H1 (cell line): ENCODE results near the gene NBEA. TPM values are rescaled to one million over a fixed set of nuclear protein-coding genes. Genes with fewer than 3 reads are reported as not detected.

Experiments used
- CTCF ChIA-PET: fragments of 300-600 bp; sonication (Branson Sonifier 250); formaldehyde crosslinking; loops from one replicate; lab custom pipeline; 2021; ENCODE audit not compliant: partially characterized antibody; lab: Charles Lee
- POLR2A ChIA-PET: fragments of 300-600 bp; sonication (Branson Sonifier 250); formaldehyde crosslinking; loops from one replicate; lab custom pipeline; 2021; ENCODE audit warnings: inconsistent platforms; ENCODE audit not compliant: partially characterized antibody; lab: Charles Lee
- DNase-seq, 2 experiments: peaks; one replicate each; pipeline versions ENCODE4 v3.0.0 to v3.0.0-alpha.2; 2010 to 2022; ENCODE audit warnings: low spot score in 2 of 2, low read depth in 1 of 2, mixed read lengths in 1 of 2
- FAIRE-seq: peaks from 2 replicates; lab custom pipeline; 2011; peaks lifted over from hg19 to GRCh38; lab: Jason Lieb, UNC
- H2AFZ ChIP-seq: 2 replicates; pipeline ENCODE4 v1.8.1; 2012; ENCODE audit warnings: low read length, inconsistent platforms
- H2AK5ac ChIP-seq: 2 replicates; pipeline ENCODE4 v1.6.1; 2013; ENCODE audit warnings: low read depth, low read length
- H2BK120ac ChIP-seq: replicated peaks from 2 replicates; pipeline ENCODE3; 2013; ENCODE audit warnings: low read depth, low read length, inconsistent platforms
- H2BK12ac ChIP-seq: 2 replicates; pipeline ENCODE4 v1.6.1; 2013; ENCODE audit warnings: low read depth, low read length
- H2BK15ac ChIP-seq: 2 replicates; pipeline ENCODE4 v1.6.1; 2013; ENCODE audit warnings: low read length
- H2BK20ac ChIP-seq: 2 replicates; pipeline ENCODE4 v1.6.1; 2013; ENCODE audit warnings: low read length
- H2BK5ac ChIP-seq: 2 replicates; pipeline ENCODE4 v1.6.1; 2013; ENCODE audit warnings: low read depth, low read length
- H3K14ac ChIP-seq: 2 replicates; pipeline ENCODE4 v1.6.1; 2013; ENCODE audit warnings: inconsistent platforms; ENCODE audit not compliant: insufficient read length
- H3K18ac ChIP-seq: 2 replicates; pipeline ENCODE4 v1.6.1; 2013; ENCODE audit warnings: low read length; ENCODE audit errors: extremely low read depth
- H3K23ac ChIP-seq: 2 replicates; pipeline ENCODE4 v1.6.1; 2013; ENCODE audit warnings: inconsistent platforms; ENCODE audit not compliant: insufficient read length
- H3K23me2 ChIP-seq: 2 replicates; pipeline ENCODE4 v1.6.1; 2013; ENCODE audit warnings: low read depth, low read length
- H3K27ac ChIP-seq: 2 replicates; pipeline ENCODE4 v1.6.1; 2011; ENCODE audit warnings: low read depth, low read length, inconsistent platforms
- H3K27me3 ChIP-seq, 4 experiments: replicated peaks in 1 of 4; 1 replicate in 1 of 4; 2 replicates in 3 of 4; pipeline versions ENCODE4 v1.6.1 to v1.8.1; 2011 to 2013; ENCODE audit warnings: low read length in 3 of 4, mild to moderate bottlenecking in 3 of 4, inconsistent platforms in 2 of 4, mixed read lengths in 2 of 4, moderate library complexity in 1 of 4; ENCODE audit not compliant: control insufficient read depth in 3 of 4, insufficient read depth in 3 of 4; ENCODE audit errors: extremely low read depth in 1 of 4
- H3K36me3 ChIP-seq, 4 experiments: 2 replicates each; pipeline versions ENCODE4 v1.6.1 to v1.8.1; 2011 to 2013; ENCODE audit warnings: mild to moderate bottlenecking in 4 of 4, low read length in 3 of 4, moderate library complexity in 2 of 4, control low read depth in 1 of 4, inconsistent platforms in 1 of 4; ENCODE audit not compliant: insufficient read depth in 4 of 4, control insufficient read depth in 2 of 4
- H3K4ac ChIP-seq: replicated peaks from 2 replicates; pipeline ENCODE3; 2013; ENCODE audit warnings: low read length, low read depth, mixed read lengths, inconsistent platforms; ENCODE audit not compliant: insufficient read length
- H3K4me1 ChIP-seq, 4 experiments: replicated peaks in 1 of 4; 1 replicate in 1 of 4; 2 replicates in 3 of 4; pipeline versions ENCODE4 v1.6.1 to v1.8.1; 2011 to 2013; ENCODE audit warnings: low read length in 3 of 4, inconsistent platforms in 2 of 4, mixed read lengths in 1 of 4; ENCODE audit not compliant: insufficient read depth in 4 of 4, control insufficient read depth in 3 of 4
- H3K4me2 ChIP-seq, 2 experiments: 2 replicates each; pipeline versions ENCODE4 v1.6.1 to v1.8.1; 2011 to 2013; ENCODE audit warnings: low read depth in 2 of 2, low read length in 2 of 2, control low read depth in 1 of 2, inconsistent platforms in 1 of 2, mild to moderate bottlenecking in 1 of 2; ENCODE audit not compliant: insufficient read depth in 1 of 2
- H3K4me3 ChIP-seq, 4 experiments: fragments of 200-600, 300-600 bp in 1 of 4; sonication (generic), shearing (Covaris generic), sonication (Bioruptor Twin) in 1 of 4; 2 replicates each; pipeline versions ENCODE4 v1.5.1 to v1.8.1; 2011 to 2016; ENCODE audit warnings: low read length in 4 of 4, low read depth in 3 of 4, control low read depth in 2 of 4, inconsistent platforms in 2 of 4, mild to moderate bottlenecking in 2 of 4, mixed read lengths in 1 of 4, moderate library complexity in 1 of 4; ENCODE audit not compliant: insufficient read depth in 2 of 4; ENCODE audit errors: extremely low read depth in 1 of 4
- H3K56ac ChIP-seq: replicated peaks from 2 replicates; pipeline ENCODE3; 2013; ENCODE audit warnings: low read depth, mild to moderate bottlenecking, mixed read lengths, low read length, inconsistent platforms; ENCODE audit not compliant: insufficient read length
- H3K79me1 ChIP-seq: 2 replicates; pipeline ENCODE4 v1.6.1; 2013; ENCODE audit warnings: low read depth, low read length, control low read depth
- H3K79me2 ChIP-seq, 2 experiments: 2 replicates each; pipeline versions ENCODE4 v1.6.1 to v1.8.1; 2012 to 2013; ENCODE audit warnings: low read length in 2 of 2, mild to moderate bottlenecking in 2 of 2, inconsistent platforms in 1 of 2; ENCODE audit not compliant: insufficient read depth in 2 of 2, control insufficient read depth in 1 of 2
- H3K9ac ChIP-seq, 4 experiments: replicated peaks in 1 of 4; 1 replicate in 1 of 4; 2 replicates in 3 of 4; pipeline versions ENCODE4 v1.6.1 to v1.8.1; 2011 to 2013; ENCODE audit warnings: low read depth in 3 of 4, low read length in 3 of 4, control low read depth in 2 of 4, mild to moderate bottlenecking in 2 of 4, moderate library complexity in 2 of 4, inconsistent platforms in 1 of 4; ENCODE audit errors: extremely low read depth in 1 of 4
- H3K9me3 ChIP-seq, 2 experiments: 2 replicates each; pipeline versions ENCODE4 v1.6.1 to v1.8.1; 2012 to 2013; ENCODE audit warnings: mild to moderate bottlenecking in 2 of 2, moderate library complexity in 2 of 2, control low read depth in 1 of 2, inconsistent platforms in 1 of 2, low read depth in 1 of 2, low read length in 1 of 2, mixed read lengths in 1 of 2; ENCODE audit not compliant: insufficient read depth in 2 of 2
- H4K20me1 ChIP-seq, 2 experiments: replicated peaks in 1 of 2; 2 replicates each; pipeline versions ENCODE3 to v1.8.1; 2011 to 2013; ENCODE audit warnings: inconsistent platforms in 2 of 2, low read length in 2 of 2, mild to moderate bottlenecking in 1 of 2; ENCODE audit not compliant: insufficient read depth in 2 of 2, control insufficient read depth in 1 of 2
- H4K5ac ChIP-seq: 2 replicates; pipeline ENCODE4 v1.6.1; 2013; ENCODE audit warnings: low read length, low read depth, mixed read lengths, inconsistent platforms; ENCODE audit not compliant: insufficient read length
- H4K8ac ChIP-seq: 2 replicates; pipeline ENCODE4 v1.8.0; 2013; ENCODE audit warnings: mild to moderate bottlenecking, moderate library complexity, low read length, inconsistent platforms; ENCODE audit not compliant: insufficient read depth; ENCODE audit errors: extremely low read depth
- H4K91ac ChIP-seq: replicated peaks from 2 replicates; pipeline ENCODE3; 2013; ENCODE audit warnings: low read length, mixed read lengths, inconsistent platforms; ENCODE audit not compliant: insufficient read length
- ASH2L ChIP-seq: fragments of 200-600, 300-600 bp; sonication (generic); IDR thresholded peaks from one replicate; pipeline ENCODE4 v1.7.1; 2017; ENCODE audit warnings: low read length
- BRCA1 ChIP-seq: IDR thresholded peaks from 2 replicates; pipeline ENCODE4 v1.6.1; 2012; ENCODE audit warnings: low read depth, low read length, improper control_type of control experiment
- CEBPB ChIP-seq: IDR thresholded peaks from 2 replicates; pipeline ENCODE4 v1.6.1; 2012; ENCODE audit warnings: low read depth, low read length
- CHD1 ChIP-seq: IDR thresholded peaks from 2 replicates; pipeline ENCODE4 v1.6.1; 2012; ENCODE audit warnings: low read depth, low read length, improper control_type of control experiment
- FOSL1 ChIP-seq: IDR thresholded peaks from 2 replicates; pipeline ENCODE4 v1.6.1; 2011; ENCODE audit warnings: mild to moderate bottlenecking, low read depth, low read length, moderate library complexity; ENCODE audit not compliant: insufficient read depth
- GABPA ChIP-seq: IDR thresholded peaks from 2 replicates; pipeline ENCODE4 v1.6.1; 2011; ENCODE audit warnings: mild to moderate bottlenecking, low read length, moderate library complexity, borderline replicate concordance; ENCODE audit not compliant: insufficient read depth
- GTF2F1 ChIP-seq: IDR thresholded peaks from 2 replicates; pipeline ENCODE4 v1.6.1; 2012; ENCODE audit warnings: low read depth, low read length, improper control_type of control experiment, borderline replicate concordance
- HDAC2 ChIP-seq, 2 experiments: fragments of 300-600 bp in 1 of 2; sonication (generic) in 1 of 2; IDR thresholded peaks; 2 replicates each; pipeline ENCODE4 v1.6.1; 2011 to 2012; ENCODE audit warnings: low read depth in 2 of 2, low read length in 2 of 2, mild to moderate bottlenecking in 2 of 2, moderate library complexity in 2 of 2, borderline replicate concordance in 1 of 2, inconsistent platforms in 1 of 2
- HDAC6 ChIP-seq: IDR thresholded peaks from one replicate; pipeline ENCODE4 v1.7.1; 2012; ENCODE audit warnings: low read depth, mild to moderate bottlenecking, inconsistent platforms, low read length, moderate library complexity
- JUN ChIP-seq: IDR thresholded peaks from 2 replicates; pipeline ENCODE4 v1.6.1; 2011; ENCODE audit warnings: low read depth, mild to moderate bottlenecking, improper control_type of control experiment, low read length
- RNF2 ChIP-seq: fragments of 200-900, 300-1000 bp; sonication (generic); IDR thresholded peaks from 2 replicates; pipeline ENCODE4 v1.7.1; 2016; ENCODE audit warnings: borderline replicate concordance, low read depth, mild to moderate bottlenecking, antibody characterized with exemption, low read length; ENCODE audit not compliant: poor library complexity, severe bottlenecking; ENCODE audit errors: missing control alignments
- TBP ChIP-seq: IDR thresholded peaks from 2 replicates; pipeline ENCODE4 v1.6.1; 2011; ENCODE audit warnings: low read depth, low read length, improper control_type of control experiment
- YY1 ChIP-seq: IDR thresholded peaks from 2 replicates; pipeline ENCODE4 v1.6.1; 2011; ENCODE audit warnings: low read depth, mild to moderate bottlenecking, low read length
- WGBS, 2 experiments: shearing (Covaris generic) in 1 of 2; methylation state at CpG; one replicate each; pipeline versions ENCODE4 v1.1.6 to v1.1.7; 2013 to 2015; ENCODE audit warnings: low lambda C conversion rate in 2 of 2, mixed read lengths in 2 of 2, inconsistent platforms in 1 of 2, low coverage in 1 of 2, missing lambda C conversion rate in 1 of 2; ENCODE audit not compliant: insufficient replicate concordance in 2 of 2, insufficient coverage in 1 of 2, insufficient read length in 1 of 2; ENCODE audit errors: extremely low coverage in 1 of 2, missing lambda C conversion rate in 1 of 2; 5-methylcytosine and 5-hydroxymethylcytosine counted together
- polyA plus RNA-seq, 7 experiments: library from polyadenylated mRNA; depleted of rRNA in 3 of 7; stranded (reverse) in 5 of 7; unstranded in 2 of 7; fragments of >200 nt in 5 of 7; fragments of 200-250 nt in 2 of 7; gene quantifications; 1 replicate in 5 of 7; 2 replicates in 1 of 7; 4 replicates in 1 of 7; pipeline versions ENCODE4 v1.2.1 to v1.2.3, GENCODE V29; 2011 to 2013; ENCODE audit warnings: missing spikeins in 2 of 7, mixed read lengths in 2 of 7
- total RNA-seq: library from RNA; stranded (reverse); fragmentation: NEBNext Ultra II Directional; extraction: Animal tissue kit (Norgen Biotek cat#: 25700); gene quantifications from 2 replicates; pipeline ENCODE4 v1.2.1, GENCODE V29; 2021

Gene NBEA
- total and polyA plus RNA-seq, 2 of the 8 experiments (the other 6 are each of a cell fraction or from before 2014, with no cell fraction given): 14.2 to 21.5 TPM

DNA sequence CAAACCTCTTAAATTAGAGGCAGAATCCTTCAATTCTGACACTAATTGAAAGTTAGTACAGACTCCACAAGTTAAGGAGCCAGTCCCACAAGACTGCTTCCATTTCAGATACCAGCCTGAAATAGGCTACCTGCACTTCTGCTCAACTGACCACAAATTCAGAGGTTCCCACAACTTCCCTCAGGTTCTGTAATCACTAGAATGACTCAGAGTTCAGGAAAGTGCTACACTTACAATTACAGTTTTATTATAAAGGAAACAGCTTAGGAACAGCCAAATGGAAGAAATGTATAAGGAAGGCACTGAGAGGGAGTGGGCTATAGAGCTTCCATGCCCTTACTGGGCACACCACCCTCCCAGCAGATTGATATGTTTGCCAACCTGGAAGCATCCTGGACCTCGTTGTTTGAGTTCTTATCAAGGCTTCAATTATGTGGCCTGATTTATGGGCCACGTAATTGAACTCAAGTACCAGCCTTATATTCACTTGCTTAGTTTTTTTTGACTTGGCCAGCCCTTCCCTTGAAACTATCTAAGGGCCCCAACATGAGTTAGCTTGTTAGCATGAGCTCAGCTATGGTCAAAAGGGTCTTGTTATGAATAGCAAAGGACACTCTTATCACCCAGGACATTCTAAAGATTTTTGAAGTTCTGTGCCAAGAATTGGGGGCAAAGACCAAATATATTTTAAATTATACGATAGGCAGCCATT is 25.9 kb downstream of the NBEA start:
- H3K36me3 ChIP-seq: no peaks in the 10 kb centered on the region; a peak in 2 of 8 replicates
- H3K79me2 ChIP-seq: peaks cover 0 to 97% of the 10 kb centered on the region in 2 experiments; a peak in 2 of 4 replicates
- no peak overlapping the region for H2BK5ac ChIP-seq
- no peaks in the 10 kb centered on the region for H4K20me1 ChIP-seq
- H2BK20ac ChIP-seq: no peak overlapping the region
- no peaks in the 10 kb centered on the region; the same call in none of the 2 replicates for H3K79me1 ChIP-seq
- no peak overlapping the region for H2AFZ ChIP-seq
- ChIA-PET POLR2A (no interaction called here), CTCF (interaction anchor here (0.6 kb wide), 1 partner anchor 19 kb away, joined by 3 read pairs; no protein-coding TSS in a partner anchor)
- DNase-seq (no peak), FAIRE-seq (no peak)
- H3K4me3 ChIP-seq: no peak overlapping the region
- H3K27ac ChIP-seq: no peak overlapping the region
- no peak overlapping the region for H3K56ac ChIP-seq
- H2BK12ac ChIP-seq: no peak overlapping the region
- H3K23ac ChIP-seq: no peak overlapping the region
- no peak overlapping the region for H4K91ac ChIP-seq
- 94% methylated on average over 3 of the region's 3 CpGs; no CpG with 5 or more reads in 1 of the 2 experiments for WGBS, 2 experiments
- H4K8ac ChIP-seq: no peak overlapping the region
- no peak overlapping the region for H3K18ac ChIP-seq
- peak overlapping the region; percentile 12 for H4K5ac ChIP-seq
- H2AK5ac ChIP-seq: no peak overlapping the region
- no peaks in the 10 kb centered on the region for H3K23me2 ChIP-seq
- H3K14ac ChIP-seq: no peak overlapping the region
- H3K9ac ChIP-seq: no peak overlapping the region
- H3K4ac ChIP-seq: no peak overlapping the region
- H3K27me3 ChIP-seq: no peaks in the 10 kb centered on the region
- peaks cover 0 to 5% (median 0%) of the 10 kb centered on the region in 4 experiments; a peak in 1 of 7 replicates for H3K4me1 ChIP-seq
- no peak overlapping the region for H2BK120ac ChIP-seq
- H3K9me3 ChIP-seq: peaks cover 0 to 10% of the 10 kb centered on the region in 2 experiments; a peak in 3 of 4 replicates
- H3K4me2 ChIP-seq: no peak overlapping the region
- H2BK15ac ChIP-seq: no peak overlapping the region
- TF ChIP-seq JUN: no peak
- no peak for TF ChIP-seq RNF2
- no peak for TF ChIP-seq BRCA1
- TF ChIP-seq YY1: no peak
- TF ChIP-seq GABPA: no peak
- no peak for TF ChIP-seq CEBPB
- no peak for TF ChIP-seq ASH2L
- no peak for TF ChIP-seq HDAC6
- no peak for TF ChIP-seq CHD1
- TF ChIP-seq GTF2F1: no peak
- TF ChIP-seq TBP: no peak
- TF ChIP-seq FOSL1: no peak
- TF ChIP-seq HDAC2 (IDR thresholded peaks at IDR 0.05; ENCODE audit: borderline replicate concordance in 1 of 2, low read depth in 2 of 2, low read length in 2 of 2): no peak
